ENCODE data around the gene SPRED2.

Gene SPRED2

GRCh38 chr2:65404988-65405697, 27.3 kb downstream of the SPRED2 start:
- Histone ChIP-seq H3K9ac (no peak overlapping the region), H3K4me2 (ENCODE audit: low read length) (no peak overlapping the region), H3K36me3 (ENCODE audit: control insufficient read depth, insufficient read depth, low read length) (no peaks in the 10 kb centered on the region), H3K79me2 (peaks cover 52% of the 10 kb centered on the region), H3K9me3 (ENCODE audit: control insufficient read depth, low read length) (no peaks in the 10 kb centered on the region), H3K4me1 (peaks cover 17% of the 10 kb centered on the region), H2AFZ (no peak overlapping the region), H3K27ac (no peak overlapping the region), H3K4me3 (ENCODE audit: low read depth, low read length) (no peak overlapping the region), H3K27me3 (ENCODE audit: control insufficient read depth, insufficient read depth, low read length) (no peaks in the 10 kb centered on the region)
- TF ChIP-seq CTCF (IDR thresholded peaks at IDR 0.05): no peak

GRCh38 chr2:65403529-65403915, 28.9 kb downstream of the SPRED2 start:
- peaks cover 58% of the 10 kb centered on the region for H3K79me2 ChIP-seq
- H3K9me3 ChIP-seq (ENCODE audit: control insufficient read depth, low read length): no peaks in the 10 kb centered on the region
- H3K9ac ChIP-seq: no peak overlapping the region
- no peak overlapping the region for H3K4me3 ChIP-seq (ENCODE audit: low read depth, low read length)
- no peak overlapping the region for H3K27ac ChIP-seq
- H2AFZ ChIP-seq: no peak overlapping the region
- H3K36me3 ChIP-seq (ENCODE audit: control insufficient read depth, insufficient read depth, low read length): no peaks in the 10 kb centered on the region
- H3K4me2 ChIP-seq (ENCODE audit: low read length): no peak overlapping the region
- H3K27me3 ChIP-seq (ENCODE audit: control insufficient read depth, insufficient read depth, low read length): no peaks in the 10 kb centered on the region
- TF ChIP-seq CTCF (IDR thresholded peaks at IDR 0.05): no peak
- H3K4me1 ChIP-seq: peaks cover 17% of the 10 kb centered on the region

GRCh38 chr2:65402780-65403528, 29.4 kb downstream of the SPRED2 start:
- Histone ChIP-seq H3K9me3 (ENCODE audit: control insufficient read depth, low read length) (no peaks in the 10 kb centered on the region), H3K27me3 (ENCODE audit: control insufficient read depth, insufficient read depth, low read length) (no peaks in the 10 kb centered on the region), H3K4me3 (ENCODE audit: low read depth, low read length) (no peak overlapping the region), H2AFZ (no peak overlapping the region), H3K27ac (no peak overlapping the region), H3K4me2 (ENCODE audit: low read length) (no peak overlapping the region), H3K9ac (no peak overlapping the region), H3K4me1 (peaks cover 17% of the 10 kb centered on the region), H3K79me2 (peaks cover 58% of the 10 kb centered on the region), H3K36me3 (ENCODE audit: control insufficient read depth, insufficient read depth, low read length) (no peaks in the 10 kb centered on the region)
- TF ChIP-seq CTCF (IDR thresholded peaks at IDR 0.05): no peak

- Histone ChIP-seq H3K4me1 (peaks cover 17% of the 10 kb centered on the region), H3K9ac (no peak overlapping the region), H3K4me3 (ENCODE audit: low read depth, low read length) (no peak overlapping the region), H3K9me3 (ENCODE audit: control insufficient read depth, low read length) (no peaks in the 10 kb centered on the region), H3K36me3 (ENCODE audit: control insufficient read depth, insufficient read depth, low read length) (no peaks in the 10 kb centered on the region), H3K27me3 (ENCODE audit: control insufficient read depth, insufficient read depth, low read length) (no peaks in the 10 kb centered on the region), H3K4me2 (ENCODE audit: low read length) (no peak overlapping the region), H3K79me2 (peaks cover 54% of the 10 kb centered on the region), H2AFZ (no peak overlapping the region), H3K27ac (no peak overlapping the region)
- no peak for TF ChIP-seq CTCF (IDR thresholded peaks at IDR 0.05)
Observed at GRCh38 chr2:65402323-65402722, 30.1 kb downstream of the SPRED2 start.

Data from parathyroid adenoma (tissue), 2 donors.